ENCODE measurements around the gene OR5T3.
"Not testable (repeated sequence)": the region's sequence is repeated elsewhere in the genome, so short reads cannot be mapped to it uniquely, and the experiment has no call there.

Gene OR5T3

DNA sequence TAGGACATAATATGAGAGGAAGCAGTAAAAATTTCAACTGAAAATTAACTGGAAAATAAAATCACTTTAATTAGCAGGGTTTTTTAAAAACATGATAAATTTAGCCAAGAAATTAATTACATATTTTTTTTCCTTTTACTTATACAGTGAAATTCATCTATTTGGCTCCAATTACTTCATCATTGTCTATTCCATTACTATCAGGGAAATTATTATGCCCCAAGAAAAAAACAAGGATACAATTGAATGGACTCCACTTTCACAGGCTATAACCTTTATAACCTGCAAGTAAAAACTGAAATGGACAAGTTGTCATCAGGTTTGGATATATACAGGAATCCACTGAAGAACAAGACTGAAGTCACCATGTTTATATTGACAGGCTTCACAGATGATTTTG is at the start of gene OR5T3:
OR5T3 (plus strand) TSS at position 301 of the 400 bp plus-strand sequence; CDS start at position 301, 0 bp downstream.
- no peak within 1 kb of the TSS for H3K4me3 ChIP-seq (ENCODE audit: low read length)
- no peak for TF ChIP-seq ZNF274 (IDR thresholded peaks at IDR 0.05; ENCODE audit: low read depth, low read length)

DNA sequence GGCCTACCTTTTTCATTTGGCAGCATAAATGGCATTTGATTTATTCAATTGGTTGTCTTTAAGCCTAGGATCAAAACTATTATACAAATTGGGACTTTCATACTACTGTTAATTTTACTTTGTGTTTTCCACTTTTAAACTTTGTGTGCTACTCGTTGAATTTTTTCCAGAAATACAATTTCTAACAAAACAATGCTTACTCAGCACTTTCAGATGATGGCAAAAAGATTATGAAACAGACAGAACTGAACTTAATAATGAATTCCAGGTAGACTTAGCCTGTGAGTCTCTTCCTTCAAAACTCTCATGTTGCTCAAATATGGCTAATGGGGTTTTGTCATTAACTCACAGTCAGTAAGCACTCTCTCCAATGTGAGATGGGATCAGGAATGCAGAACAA is 44.3 kb upstream of the OR5T3 start:
- TF ChIP-seq ZNF274 (IDR thresholded peaks at IDR 0.05; ENCODE audit: low read depth, low read length) = no peak
- no peak overlapping the region for H3K4me3 ChIP-seq (ENCODE audit: low read length)

- H3K4me3 ChIP-seq (ENCODE audit: low read length) = no peak overlapping the region
- no peak for TF ChIP-seq ZNF274 (IDR thresholded peaks at IDR 0.05; ENCODE audit: low read depth, low read length)
Measured at GRCh38 chr11:56214537-56214936, 37.5 kb upstream of the OR5T3 start.

GRCh38 chr11:56219735-56220134 is 32.3 kb upstream of the OR5T3 start:
- H3K4me3 ChIP-seq (ENCODE audit: low read length) = not testable (repeated sequence)

- no peak for TF ChIP-seq ZNF274 (IDR thresholded peaks at IDR 0.05; ENCODE audit: low read depth, low read length)
- H3K4me3 ChIP-seq (ENCODE audit: low read length) = no peak within 1 kb of the TSS
Measured at GRCh38 chr11:56234155-56234554, 17.9 kb upstream of the OR5T3 start, which contains the start of gene OR5T2. Gene OR5T2 (minus strand): TSS chr11:56234255. CDS start chr11:56233062, 1,193 bp downstream.

DNA sequence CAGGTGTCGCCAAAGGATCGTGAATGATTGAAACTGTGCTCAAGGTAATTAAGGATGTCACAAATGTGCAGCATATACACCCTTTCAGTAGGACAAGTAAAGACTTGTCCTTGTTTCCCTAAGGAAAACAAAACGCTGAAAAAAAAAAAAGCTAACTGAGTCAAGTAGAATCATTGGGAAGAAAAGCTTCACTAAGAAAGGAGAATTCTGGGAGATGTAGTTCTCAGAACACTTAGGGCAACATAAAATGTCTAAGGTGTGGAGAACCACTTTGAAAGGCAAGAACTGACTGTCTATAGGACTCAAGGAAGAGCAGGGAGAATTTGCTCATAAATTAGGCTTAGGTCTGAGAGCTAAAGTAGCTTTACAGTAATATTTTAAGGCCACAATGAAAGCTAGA is 19.0 kb downstream of the OR5T3 start:
- TF ChIP-seq ZNF274 (IDR thresholded peaks at IDR 0.05; ENCODE audit: low read depth, low read length) = no peak
- H3K4me3 ChIP-seq (ENCODE audit: low read length) = no peak overlapping the region

DNA sequence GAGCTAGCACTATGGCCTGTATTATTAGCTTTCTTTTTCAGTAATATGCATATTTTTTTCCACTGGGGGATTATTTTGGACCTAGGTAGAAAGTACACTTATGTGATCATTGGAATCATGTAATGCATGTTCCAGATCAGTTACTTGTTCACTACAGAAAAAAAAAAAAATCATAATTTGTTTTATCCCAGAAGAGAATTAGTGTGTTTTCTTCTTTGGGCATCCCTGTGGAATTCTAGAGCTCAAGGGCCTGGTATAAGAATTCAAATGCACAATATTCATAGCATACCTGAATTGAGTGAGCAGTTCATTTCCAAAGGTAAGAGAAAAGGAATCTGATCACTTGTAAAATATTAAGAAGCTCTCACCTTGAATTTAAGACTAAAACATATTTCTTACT is 21.8 kb downstream of the OR5T3 start, which contains the start of gene OR5T1:
OR5T1 (plus strand) TSS at position 301 of the 400 bp plus-strand sequence. CDS start 1,485 bp downstream, outside the sequence.
- TF ChIP-seq ZNF274 (IDR thresholded peaks at IDR 0.05; ENCODE audit: low read depth, low read length) = no peak

DNA sequence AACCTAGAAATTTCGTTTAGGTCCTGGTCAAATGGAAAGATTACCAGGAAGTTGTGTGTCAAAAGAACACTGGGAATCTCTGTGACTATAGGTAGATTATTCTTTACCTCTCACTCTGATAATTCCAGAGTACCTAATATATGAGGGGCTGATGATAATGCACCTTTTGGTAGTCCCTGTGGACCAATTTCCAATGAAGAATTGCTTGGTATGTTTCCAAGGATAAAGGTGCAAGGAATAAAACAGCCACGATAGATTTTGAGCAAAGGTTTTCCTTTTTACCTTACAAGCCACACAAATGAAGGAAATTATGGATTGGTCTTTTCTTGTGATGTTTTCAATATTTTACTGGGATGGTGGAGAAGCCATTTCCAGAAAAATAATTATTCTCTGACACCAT is 40.1 kb downstream of the OR5T3 start, which contains the start of gene OR8H1:
OR8H1 (minus strand) TSS at position 101 of the 400 bp plus-strand sequence. CDS start 1,192 bp downstream, outside the sequence.
- TF ChIP-seq ZNF274 (IDR thresholded peaks at IDR 0.05; ENCODE audit: low read depth, low read length) = no peak

More for the DNA sequence above, 21.8 kb downstream of the OR5T3 start, which contains the start of gene OR5T1:
- H3K4me3 ChIP-seq (ENCODE audit: low read length) = no peak within 1 kb of the TSS

GRCh38 chr11:56296898-56297297 is 44.8 kb downstream of the OR5T3 start:
- no peak overlapping the region for H3K4me3 ChIP-seq (ENCODE audit: low read length)

More for the DNA sequence above, 40.1 kb downstream of the OR5T3 start, which contains the start of gene OR8H1:
- no peak within 1 kb of the TSS for H3K4me3 ChIP-seq (ENCODE audit: low read length)

More at GRCh38 chr11:56296898-56297297, 44.8 kb downstream of the OR5T3 start:
- no peak for TF ChIP-seq ZNF274 (IDR thresholded peaks at IDR 0.05; ENCODE audit: low read depth, low read length)

Data from GM08714 (cell line).